Tibial artery (tissue), 4 donors: Measurements from ENCODE around the gene CRACDL.
"Not testable (repeated sequence)": the region's sequence is repeated elsewhere in the genome, so short reads cannot be mapped to it uniquely, and the experiment has no call there.

Source experiments
- DNase-seq, 2 donors: peaks; one replicate each; pipeline ENCODE4 v3.0.0-alpha.2; 2019
- H3K27ac ChIP-seq, 2 donors: fragments of 200-600 bp; sonication (generic) in 1 of 2; 1 replicate in 1 of 2; 2 replicates in 1 of 2; pipeline ENCODE4 v1.5.1; 2018 to 2019; ENCODE audit warnings: mild to moderate bottlenecking in 1 of 2
- H3K27me3 ChIP-seq, 2 donors: fragments of 200-600 bp; sonication (generic) in 1 of 2; one replicate each; pipeline versions ENCODE4 v1.5.1 to v1.6.0; 2016 to 2019
- H3K36me3 ChIP-seq, 3 donors: fragments of 200-600 bp; sonication (generic) in 2 of 3; one replicate each; pipeline ENCODE4 v1.5.1; 2016 to 2019; ENCODE audit warnings: mild to moderate bottlenecking in 2 of 3
- H3K4me1 ChIP-seq, 4 donors: fragments of 200-600 bp; sonication (generic) in 2 of 4; 1 replicate in 3 of 4; 2 replicates in 1 of 4; pipeline ENCODE4 v1.5.1; 2016 to 2019
- H3K4me3 ChIP-seq, 2 donors: fragments of 200-600 bp; sonication (generic) in 1 of 2; 1 replicate in 1 of 2; 2 replicates in 1 of 2; pipeline ENCODE4 v1.5.1; 2018 to 2019; ENCODE audit warnings: mild to moderate bottlenecking in 2 of 2
- H3K9me3 ChIP-seq, 3 donors: fragments of 200-600 bp; sonication (generic) in 1 of 3; one replicate each; pipeline ENCODE4 v1.5.1; 2016 to 2019
- intact Hi-C: fragments of 100-400 bp; cut with DNase I; formaldehyde crosslinking; loops from one replicate; pipeline ENCODE4 v1.15.0; 2023; ENCODE audit warnings: low total_unique reads
- TF ChIP-seq, protein P1 (sequence below), 2 experiments: fragments of 200-600 bp in 1 of 2; fragments of 450-650 bp in 1 of 2; IDR thresholded peaks; one replicate each; pipeline ENCODE4 v1.5.1; 2017 to 2019; ENCODE audit warnings: antibody characterized with exemption in 2 of 2, mild to moderate bottlenecking in 1 of 2, moderate library complexity in 1 of 2

Gene CRACDL

DNA sequence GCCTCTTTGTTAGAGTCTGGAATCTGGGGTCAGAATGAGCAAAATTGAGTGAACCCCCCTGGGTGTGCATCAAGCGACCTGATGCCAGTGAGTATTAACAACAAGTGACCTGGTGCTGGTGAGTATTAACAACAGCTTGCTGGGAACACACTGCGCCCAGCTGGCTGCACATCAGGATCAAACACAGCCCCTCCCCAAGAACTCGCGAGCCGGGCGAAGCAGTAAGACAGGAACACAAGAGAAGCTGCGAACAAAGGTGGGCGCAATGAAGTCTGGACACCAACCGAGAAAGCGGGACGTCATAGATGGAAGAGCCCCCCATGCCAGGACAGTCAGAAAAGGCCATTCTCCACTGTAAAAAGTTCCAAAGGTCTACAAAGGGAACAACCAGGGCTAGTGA is 34.3 kb downstream of the CRACDL start:
- intact Hi-C loops = no loop called here
- Histone ChIP-seq H3K9me3 (no peaks in the 10 kb centered on the region), H3K36me3 (no peaks in the 10 kb centered on the region), H3K4me1 (no peaks in the 10 kb centered on the region), H3K27me3 (no peaks in the 10 kb centered on the region), H3K27ac (no peak overlapping the region), H3K4me3 (no peak overlapping the region)
- TF ChIP-seq, protein P1, sequence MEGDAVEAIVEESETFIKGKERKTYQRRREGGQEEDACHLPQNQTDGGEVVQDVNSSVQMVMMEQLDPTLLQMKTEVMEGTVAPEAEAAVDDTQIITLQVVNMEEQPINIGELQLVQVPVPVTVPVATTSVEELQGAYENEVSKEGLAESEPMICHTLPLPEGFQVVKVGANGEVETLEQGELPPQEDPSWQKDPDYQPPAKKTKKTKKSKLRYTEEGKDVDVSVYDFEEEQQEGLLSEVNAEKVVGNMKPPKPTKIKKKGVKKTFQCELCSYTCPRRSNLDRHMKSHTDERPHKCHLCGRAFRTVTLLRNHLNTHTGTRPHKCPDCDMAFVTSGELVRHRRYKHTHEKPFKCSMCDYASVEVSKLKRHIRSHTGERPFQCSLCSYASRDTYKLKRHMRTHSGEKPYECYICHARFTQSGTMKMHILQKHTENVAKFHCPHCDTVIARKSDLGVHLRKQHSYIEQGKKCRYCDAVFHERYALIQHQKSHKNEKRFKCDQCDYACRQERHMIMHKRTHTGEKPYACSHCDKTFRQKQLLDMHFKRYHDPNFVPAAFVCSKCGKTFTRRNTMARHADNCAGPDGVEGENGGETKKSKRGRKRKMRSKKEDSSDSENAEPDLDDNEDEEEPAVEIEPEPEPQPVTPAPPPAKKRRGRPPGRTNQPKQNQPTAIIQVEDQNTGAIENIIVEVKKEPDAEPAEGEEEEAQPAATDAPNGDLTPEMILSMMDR (IDR thresholded peaks at IDR 0.05) = no peak
- no peak for DNase-seq

DNA sequence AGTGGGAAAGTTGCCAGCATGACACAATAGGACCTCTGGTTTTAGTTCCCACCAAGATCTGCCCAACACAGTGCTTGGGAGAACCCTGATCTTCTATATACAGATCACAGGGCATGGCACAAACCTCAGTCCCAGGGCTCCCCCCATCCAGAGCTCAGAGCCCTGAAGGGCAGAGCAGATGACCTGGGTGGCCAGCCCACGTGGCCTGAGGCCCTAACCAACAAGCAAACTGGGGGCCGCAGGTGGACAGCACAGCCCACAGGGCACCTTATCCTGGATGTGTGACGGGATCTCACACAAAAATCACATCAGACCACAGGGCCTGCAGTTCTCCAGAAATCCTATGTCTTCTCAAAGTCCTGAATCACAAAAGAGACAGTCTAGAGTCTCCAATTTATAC is 34.7 kb downstream of the CRACDL start:
- Histone ChIP-seq H3K9me3 (no peaks in the 10 kb centered on the region), H3K27me3 (no peaks in the 10 kb centered on the region), H3K27ac (no peak overlapping the region), H3K36me3 (no peaks in the 10 kb centered on the region), H3K4me3 (no peak overlapping the region), H3K4me1 (no peaks in the 10 kb centered on the region)
- DNase-seq = no peak
- intact Hi-C loops = no loop called here
- TF ChIP-seq, protein P1 (IDR thresholded peaks at IDR 0.05) = no peak

DNA sequence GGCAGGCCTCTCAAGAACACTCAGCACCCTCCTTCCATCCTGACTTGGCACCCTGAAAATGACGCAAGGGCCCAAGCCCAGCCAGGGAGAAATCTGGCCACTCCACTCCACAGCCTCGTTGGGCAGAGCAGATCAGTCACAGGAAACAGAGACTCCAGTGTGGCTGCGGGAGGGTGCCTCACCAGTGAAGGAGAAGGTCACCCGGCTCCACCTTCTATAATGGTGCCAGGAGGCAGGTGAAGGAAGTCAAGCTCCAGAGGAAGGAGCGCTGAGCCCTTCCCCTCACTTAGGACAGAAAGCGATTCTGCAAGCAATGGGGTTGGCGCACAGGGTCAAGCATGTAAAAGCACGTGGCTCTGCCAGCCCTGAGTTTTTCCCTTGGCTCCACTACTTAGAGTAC is 35.3 kb downstream of the CRACDL start:
- H3K36me3 ChIP-seq = no peaks in the 10 kb centered on the region
- intact Hi-C loops = no loop called here
- no peak overlapping the region for H3K4me3 ChIP-seq
- no peak for DNase-seq
- no peaks in the 10 kb centered on the region for H3K27me3 ChIP-seq
- H3K27ac ChIP-seq = no peak overlapping the region
- H3K9me3 ChIP-seq = no peaks in the 10 kb centered on the region
- H3K4me1 ChIP-seq = no peaks in the 10 kb centered on the region
- TF ChIP-seq, protein P1 (IDR thresholded peaks at IDR 0.05) = no peak

DNA sequence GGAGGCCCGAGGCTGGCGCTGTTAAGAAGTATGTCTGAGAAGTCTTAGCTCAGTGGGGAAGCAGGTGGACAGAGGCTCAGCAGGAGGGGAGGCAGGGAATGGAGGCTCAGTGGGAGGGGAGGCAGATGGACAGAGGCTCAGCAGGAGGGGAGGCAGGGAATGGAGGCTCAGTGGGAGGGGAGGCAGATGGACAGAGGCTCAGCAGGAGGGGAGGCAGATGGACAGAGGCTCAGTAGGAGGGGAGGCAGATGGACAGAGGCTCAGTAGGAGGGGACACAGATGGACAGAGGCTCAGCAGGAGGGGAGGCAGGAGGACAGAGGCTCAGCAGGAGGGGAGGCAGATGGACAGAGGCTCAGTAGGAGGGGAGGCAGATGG is 36.3 kb downstream of the CRACDL start:
- H3K27ac ChIP-seq, DNase-seq, H3K9me3 ChIP-seq, H3K27me3 ChIP-seq, H3K4me3 ChIP-seq, H3K4me1 ChIP-seq, H3K36me3 ChIP-seq: not testable (repeated sequence)
- intact Hi-C loops = loop anchor here (1.0 kb wide), 1 partner anchor 38 kb away; no protein-coding TSS in a partner anchor

DNA sequence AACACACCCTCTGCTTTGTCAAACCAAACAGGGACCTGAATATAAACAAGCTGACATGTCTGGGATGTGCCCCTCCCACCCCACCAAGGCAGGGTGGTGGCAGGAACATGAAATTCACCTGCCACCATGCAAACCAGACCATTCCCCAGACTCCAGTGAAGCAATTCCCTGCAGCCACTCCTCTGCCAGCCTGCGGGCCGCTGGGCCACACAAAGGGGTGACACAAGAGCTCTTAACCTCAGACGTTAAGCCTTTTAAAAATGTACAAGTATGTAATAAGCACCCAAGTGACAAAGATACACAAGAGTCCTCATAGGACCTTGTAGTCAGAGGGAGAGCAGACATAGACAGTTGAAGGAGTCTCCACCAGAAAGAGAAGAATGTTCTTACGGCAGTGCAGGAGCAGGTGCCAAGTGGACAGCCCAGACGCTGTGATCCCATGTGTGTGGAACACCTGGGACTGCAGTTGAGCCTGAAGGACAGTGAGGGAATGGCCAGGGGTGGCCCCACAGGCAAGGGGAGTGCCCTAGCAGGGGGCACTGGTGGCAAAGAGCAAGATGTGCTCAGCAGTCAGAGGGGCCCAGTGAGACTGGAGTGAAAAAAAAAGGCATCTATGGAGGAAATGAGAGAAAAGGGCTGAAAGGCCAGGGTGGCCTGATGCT is 36.9 kb downstream of the CRACDL start:
- H3K27ac ChIP-seq = no peak overlapping the region
- intact Hi-C loops = loop anchor here (1.0 kb wide), 1 partner anchor 38 kb away; no protein-coding TSS in a partner anchor
- no peaks in the 10 kb centered on the region for H3K4me1 ChIP-seq
- H3K4me3 ChIP-seq = no peak overlapping the region
- no peak for DNase-seq
- no peaks in the 10 kb centered on the region for H3K36me3 ChIP-seq
- H3K27me3 ChIP-seq = no peaks in the 10 kb centered on the region
- TF ChIP-seq, protein P1 (IDR thresholded peaks at IDR 0.05) = no peak
- H3K9me3 ChIP-seq = no peaks in the 10 kb centered on the region

DNA sequence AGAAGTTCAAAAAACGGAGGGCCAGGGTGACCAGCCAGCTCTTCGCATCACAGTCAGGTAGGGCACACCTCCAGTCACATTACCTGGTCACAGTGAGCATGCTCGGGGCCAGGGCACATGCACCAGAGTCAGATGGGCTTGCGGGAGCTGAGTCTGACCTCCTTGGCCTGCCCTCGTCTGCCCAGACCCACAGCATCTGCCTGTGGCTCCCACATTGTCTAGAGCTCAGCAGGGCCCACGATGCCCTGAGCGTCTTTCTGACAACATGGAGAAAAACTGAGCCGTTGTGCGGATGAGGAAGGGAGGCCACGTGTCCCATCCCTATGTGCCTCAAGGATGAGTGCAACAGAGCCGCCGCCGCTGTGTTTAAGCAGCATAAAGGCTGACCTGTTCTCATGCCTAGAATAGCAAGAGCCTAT is 37.6 kb downstream of the CRACDL start:
- no peak overlapping the region for H3K27ac ChIP-seq
- DNase-seq = no peak
- H3K4me3 ChIP-seq = no peak overlapping the region
- no peaks in the 10 kb centered on the region for H3K36me3 ChIP-seq
- TF ChIP-seq, protein P1 (IDR thresholded peaks at IDR 0.05) = no peak
- intact Hi-C loops = no loop called here
- H3K27me3 ChIP-seq = no peaks in the 10 kb centered on the region
- no peaks in the 10 kb centered on the region for H3K4me1 ChIP-seq
- H3K9me3 ChIP-seq = no peaks in the 10 kb centered on the region
